Measurements from ENCODE around the gene MLX.
"Not testable (repeated sequence)": the region's sequence is repeated elsewhere in the genome, so short reads cannot be mapped to it uniquely, and the experiment has no call there.

DNA sequence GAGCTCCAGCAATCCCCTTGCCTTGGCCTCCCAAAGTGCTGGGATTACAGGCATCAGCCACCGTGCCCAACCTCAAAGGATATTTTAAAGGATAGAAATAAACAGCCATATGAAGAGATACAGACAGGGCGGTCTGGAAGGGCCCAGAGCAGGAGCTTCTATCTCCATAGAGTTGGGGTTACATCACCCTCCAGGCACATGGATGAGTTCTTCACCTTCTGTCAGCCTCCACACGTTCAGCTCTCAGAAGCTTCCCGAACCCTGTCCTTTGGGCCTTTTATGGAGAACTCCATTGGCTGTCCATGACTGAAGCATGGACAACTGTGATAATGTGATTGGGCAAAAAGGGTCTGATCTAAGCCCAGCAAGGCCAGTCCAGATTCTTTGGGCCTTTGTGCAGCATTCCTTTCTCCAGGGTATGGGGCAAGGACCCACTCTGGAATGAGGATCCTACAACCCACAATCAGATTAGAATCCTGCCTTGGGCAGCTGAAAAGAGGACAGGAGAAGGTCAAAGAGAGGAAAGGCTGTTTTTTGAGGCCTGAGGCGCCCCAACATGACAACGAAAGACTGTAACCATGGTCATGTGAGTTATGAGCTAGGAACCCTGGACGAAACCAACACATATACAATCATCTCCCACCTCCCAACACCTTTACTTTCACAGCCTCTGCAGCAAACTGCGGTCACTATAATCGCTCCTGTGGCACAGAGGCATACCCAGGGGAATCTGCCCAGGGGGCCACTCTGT, 21.0 kb upstream of the MLX start:
- TF ChIP-seq, protein P1, sequence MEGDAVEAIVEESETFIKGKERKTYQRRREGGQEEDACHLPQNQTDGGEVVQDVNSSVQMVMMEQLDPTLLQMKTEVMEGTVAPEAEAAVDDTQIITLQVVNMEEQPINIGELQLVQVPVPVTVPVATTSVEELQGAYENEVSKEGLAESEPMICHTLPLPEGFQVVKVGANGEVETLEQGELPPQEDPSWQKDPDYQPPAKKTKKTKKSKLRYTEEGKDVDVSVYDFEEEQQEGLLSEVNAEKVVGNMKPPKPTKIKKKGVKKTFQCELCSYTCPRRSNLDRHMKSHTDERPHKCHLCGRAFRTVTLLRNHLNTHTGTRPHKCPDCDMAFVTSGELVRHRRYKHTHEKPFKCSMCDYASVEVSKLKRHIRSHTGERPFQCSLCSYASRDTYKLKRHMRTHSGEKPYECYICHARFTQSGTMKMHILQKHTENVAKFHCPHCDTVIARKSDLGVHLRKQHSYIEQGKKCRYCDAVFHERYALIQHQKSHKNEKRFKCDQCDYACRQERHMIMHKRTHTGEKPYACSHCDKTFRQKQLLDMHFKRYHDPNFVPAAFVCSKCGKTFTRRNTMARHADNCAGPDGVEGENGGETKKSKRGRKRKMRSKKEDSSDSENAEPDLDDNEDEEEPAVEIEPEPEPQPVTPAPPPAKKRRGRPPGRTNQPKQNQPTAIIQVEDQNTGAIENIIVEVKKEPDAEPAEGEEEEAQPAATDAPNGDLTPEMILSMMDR (IDR thresholded peaks at IDR 0.05) = not testable (repeated sequence)
- not testable (repeated sequence) for TF ChIP-seq POLR2A (IDR thresholded peaks at IDR 0.05)
